SW 1271 (cell line): Measurements from ENCODE around the gene STK38L.

ENCODE experiments used
- DNase-seq, 2 experiments: peaks; one replicate each; lab custom pipeline; 2025; lab: John Stamatoyannopoulos, UW

Gene STK38L

GRCh38 chr12:27277846-27278260 is 33.8 kb downstream of the STK38L start:
- DNase-seq = peak in 1 of 2 experiments; percentile 66

- DNase-seq = no peak
Measured at GRCh38 chr12:27279826-27280225, 35.7 kb downstream of the STK38L start.

- DNase-seq = no peak
Measured at GRCh38 chr12:27280412-27280811, 36.3 kb downstream of the STK38L start.

GRCh38 chr12:27282754-27283153 is 38.7 kb downstream of the STK38L start:
- DNase-seq = no peak

- DNase-seq = no peak
Measured at GRCh38 chr12:27284021-27284420, 39.9 kb downstream of the STK38L start.

GRCh38 chr12:27284751-27285150 is 40.7 kb downstream of the STK38L start:
- DNase-seq = no peak

GRCh38 chr12:27285403-27285802 is 41.3 kb downstream of the STK38L start:
- DNase-seq = no peak

GRCh38 chr12:27289414-27289813 is 45.3 kb downstream of the STK38L start:
- DNase-seq = no peak

- no peak for DNase-seq
Measured at GRCh38 chr12:27290501-27291168, 46.5 kb downstream of the STK38L start.

- DNase-seq = no peak
Measured at GRCh38 chr12:27291862-27292261, 47.8 kb downstream of the STK38L start.

- no peak for DNase-seq
Measured at GRCh38 chr12:27292718-27293117, 48.6 kb downstream of the STK38L start.

GRCh38 chr12:27293463-27293862 is 49.4 kb downstream of the STK38L start:
- no peak for DNase-seq

GRCh38 chr12:27296674-27297073 is 52.6 kb downstream of the STK38L start:
- DNase-seq = no peak

- no peak for DNase-seq
Measured at GRCh38 chr12:27297566-27297965, 53.5 kb downstream of the STK38L start.

- DNase-seq = no peak
Measured at GRCh38 chr12:27299102-27299501, 55.0 kb downstream of the STK38L start.

GRCh38 chr12:27300226-27300625 is 56.1 kb downstream of the STK38L start:
- no peak for DNase-seq

- DNase-seq = no peak
Measured at GRCh38 chr12:27303139-27304111, 59.3 kb downstream of the STK38L start.

GRCh38 chr12:27304856-27305255 is 60.8 kb downstream of the STK38L start:
- DNase-seq = no peak

GRCh38 chr12:27305673-27306456 is 61.8 kb downstream of the STK38L start:
- peak; percentile 18 to 72 for DNase-seq

- DNase-seq = no peak
Measured at GRCh38 chr12:27309293-27309994, 65.4 kb downstream of the STK38L start.

GRCh38 chr12:27309995-27310315 is 65.9 kb downstream of the STK38L start:
- no peak for DNase-seq

- DNase-seq = no peak
Measured at GRCh38 chr12:27316947-27317346, 72.9 kb downstream of the STK38L start.
